Pancreas (tissue), 10 donors: ENCODE data around the gene MKNK2. TPM values are rescaled to one million over a fixed set of nuclear protein-coding genes. Genes with fewer than 3 reads are reported as not detected.

Source experiments
- ATAC-seq, 4 donors: fragments of 200-7000 bp; cut with Tn5 transposase; one replicate each; pipeline versions ENCODE4 v1.8.0 to v1.9.1; 2020; ENCODE audit warnings: mild to moderate bottlenecking in 4 of 4, moderate library complexity in 4 of 4
- DNase-seq, 6 donors: peaks; one replicate each; pipeline ENCODE4 v3.0.0-alpha.2; 2020
- FAIRE-seq: peaks from 2 replicates; lab custom pipeline; 2012; peaks lifted over from hg19 to GRCh38; lab: Jason Lieb, UNC
- H3K27ac ChIP-seq, 4 donors: fragments of 200-600 bp; sonication (generic); 1 replicate in 3 of 4; 2 replicates in 1 of 4; pipeline versions ENCODE4 v1.5.0 to v1.8.0; 2020
- H3K27me3 ChIP-seq, 4 donors: fragments of 200-600 bp; one replicate each; pipeline ENCODE4 v1.8.0; 2021
- H3K36me3 ChIP-seq, 3 donors: fragments of 200-600 bp; sonication (generic) in 1 of 3; one replicate each; pipeline versions ENCODE4 v1.5.0 to v1.8.0; 2020 to 2021
- H3K4me1 ChIP-seq, 3 donors: fragments of 200-600 bp; one replicate each; pipeline ENCODE4 v1.8.0; 2021
- H3K4me3 ChIP-seq, 4 donors: fragments of 200-600 bp; sonication (generic) in 2 of 4; one replicate each; pipeline versions ENCODE4 v1.5.0 to v1.8.0; 2020 to 2021
- H3K9me3 ChIP-seq, 4 donors: fragments of 200-600 bp; one replicate each; pipeline ENCODE4 v1.8.0; 2021
- CTCF ChIP-seq, 4 donors: fragments of 200-600 bp; sonication (generic) in 3 of 4; IDR thresholded peaks; one replicate each; pipeline versions ENCODE4 v1.5.0 to v1.8.0; 2021; ENCODE audit warnings: antibody characterized with exemption in 4 of 4
- WGBS, 2 donors: extraction: QIAGEN DNeasy Blood & Tissue Kit; methylation state at CpG; one replicate each; pipeline ENCODE4 v1.1.7; 2013; 5-methylcytosine and 5-hydroxymethylcytosine counted together
- intact Hi-C, 3 donors: fragments of 100-400 bp; cut with DNase I; formaldehyde crosslinking; loops; one replicate each; pipeline versions ENCODE4 v1.11.1 to v1.14.2; 2022
- polyA plus RNA-seq, 2 donors: library from polyadenylated mRNA; stranded (reverse); fragments of 200-250 nt; gene quantifications; one replicate each; pipeline ENCODE4 v1.2.3, GENCODE V29; 2013
- total RNA-seq, 6 donors: library from RNA; stranded (reverse); fragmentation: NEBNext Ultra II Directional in 4 of 6; extraction: Animal tissue kit (Norgen Biotek cat#: 25700) in 4 of 6; gene quantifications; one replicate each; pipeline versions ENCODE4 v1.2.1 to v1.2.4, GENCODE V29; 2021 to 2023
- donor health status: healthy with polysubstance abuse.
- donor health status: DM: no; HTN: no; CAD: no; lungs with moderate emphysema.
- donor health status: DM: no; HTN: no; CAD: no.
- donor health status: control.
- donor health status: control.
- donor health status: Bipolar disorder and iron deficiency.
- donor health status: DM: yes; HTN: yes; CAD: no.
- donor health status: DM: no; HTN: no; CAD: no.
- donor health status: DM: no; HTN: no; CAD: no.
- donor health status: DM: yes; HTN: yes; CAD: no.

The MKNK2 gene
- total and polyA plus RNA-seq, 8 donors: 102 to 446 (median 239) TPM

GRCh38 chr19:2064395-2064787 lies 13.3 kb upstream of the MKNK2 start:
- 79 to 82% methylated on average over 13 of the region's 13 CpGs for WGBS, 2 donors
- Histone ChIP-seq H3K27ac (no peak overlapping the region), H3K27me3 (no peaks in the 10 kb centered on the region), H3K36me3 (no peaks in the 10 kb centered on the region), H3K4me3 (no peak overlapping the region), H3K9me3 (no peaks in the 10 kb centered on the region), H3K4me1 (peaks cover 19 to 21% (median 19%) of the 10 kb centered on the region in 3 donors)
- intact Hi-C loops: loop anchor here in 1 of 3 donors (10.0 kb wide), 1 partner anchor 130 kb away; no protein-coding TSS in a partner anchor
- no peak for TF ChIP-seq CTCF (IDR thresholded peaks at IDR 0.05)
- no peak for ATAC-seq
- peak in 1 of 6 donors; percentile 14 for DNase-seq
- FAIRE-seq: no peak

GRCh38 chr19:2063824-2064223 lies 12.8 kb upstream of the MKNK2 start:
- Histone ChIP-seq H3K9me3 (no peaks in the 10 kb centered on the region), H3K27ac (no peak overlapping the region)
- intact Hi-C loops: loop anchor here in 1 of 3 donors (10.0 kb wide), 1 partner anchor 129 kb away; no protein-coding TSS in a partner anchor

GRCh38 chr19:2062770-2063169 lies 11.7 kb upstream of the MKNK2 start:
- Histone ChIP-seq H3K4me3 (no peak overlapping the region), H3K36me3 (no peaks in the 10 kb centered on the region), H3K27me3 (no peaks in the 10 kb centered on the region), H3K4me1 (peaks cover 22 to 29% (median 27%) of the 10 kb centered on the region in 3 donors), H3K9me3 (no peaks in the 10 kb centered on the region), H3K27ac (no peak overlapping the region)
- no peak for DNase-seq
- intact Hi-C loops: loop anchor here in 1 of 3 donors (10.0 kb wide), 1 partner anchor 128 kb away; no protein-coding TSS in a partner anchor
- no peak for TF ChIP-seq CTCF (IDR thresholded peaks at IDR 0.05)
- no peak for ATAC-seq
- 93 to 94% methylated on average over 9 of the region's 9 CpGs for WGBS, 2 donors
- FAIRE-seq: no peak

More at GRCh38 chr19:2063824-2064223, 12.8 kb upstream of the MKNK2 start:
- Histone ChIP-seq H3K4me1 (peaks cover 21 to 27% (median 25%) of the 10 kb centered on the region in 3 donors), H3K27me3 (no peaks in the 10 kb centered on the region), H3K36me3 (no peaks in the 10 kb centered on the region), H3K4me3 (no peak overlapping the region)
- DNase-seq: no peak
- TF ChIP-seq CTCF (IDR thresholded peaks at IDR 0.05): no peak
- WGBS, 2 donors: 83 to 87% methylated on average over 8 of the region's 8 CpGs
- FAIRE-seq: no peak
- ATAC-seq: no peak

GRCh38 chr19:2062389-2062729 lies 11.3 kb upstream of the MKNK2 start:
- no peak for TF ChIP-seq CTCF (IDR thresholded peaks at IDR 0.05)
- Histone ChIP-seq H3K27me3 (no peaks in the 10 kb centered on the region), H3K9me3 (no peaks in the 10 kb centered on the region), H3K4me1 (peaks cover 22 to 29% (median 27%) of the 10 kb centered on the region in 3 donors), H3K36me3 (no peaks in the 10 kb centered on the region), H3K27ac (peak overlapping the region; percentile 99 to 100 (median 100)), H3K4me3 (peak overlapping the region in 2 of 4 donors; percentile 61 to 79)
- intact Hi-C loops: loop anchor here in 1 of 3 donors (10.0 kb wide), 1 partner anchor 128 kb away; no protein-coding TSS in a partner anchor
- FAIRE-seq: no peak
- DNase-seq: peak in 1 of 6 donors; percentile 23
- 62 to 70% methylated on average over 10 of the region's 10 CpGs for WGBS, 2 donors
- ATAC-seq: no peak
